ENCODE data around the gene TMEM69.
A peak's percentile ranks its signal among the peaks of the same experiment; 100 is the strongest.
"Not testable (repeated sequence)": the region's sequence is repeated elsewhere in the genome, so short reads cannot be mapped to it uniquely, and the experiment has no call there.

TMEM69 gene

GRCh38 chr1:45687754-45688740, at the start of gene TMEM69:
Gene TMEM69 (plus strand): TSS chr1:45688181. CDS start chr1:45691069, 2,888 bp downstream.
- peak; percentile 78 to 83 for DNase-seq

DNA sequence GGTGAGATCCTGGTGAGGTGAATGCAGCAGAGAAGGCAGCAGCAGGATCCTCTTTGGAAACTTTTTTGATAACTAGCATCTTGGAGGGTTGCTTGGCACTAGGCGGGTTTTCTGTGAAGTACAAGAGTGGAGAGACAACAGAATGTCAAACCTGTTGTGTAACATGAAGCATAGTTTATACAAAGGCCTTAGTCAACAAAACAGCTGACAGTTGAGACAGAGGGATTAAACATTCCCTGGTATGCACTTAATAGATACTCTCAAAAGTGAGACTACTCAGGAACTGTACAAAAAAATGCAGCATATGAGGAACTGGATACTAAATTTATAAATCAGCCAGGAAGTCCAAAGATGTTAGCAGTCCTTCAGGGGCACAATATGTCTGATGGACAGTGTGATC, 47.7 kb upstream of the TMEM69 start:
- no peak for DNase-seq

- no peak for DNase-seq
Observed at GRCh38 chr1:45643321-45643720, 44.7 kb upstream of the TMEM69 start.

GRCh38 chr1:45643978-45644377, 44.0 kb upstream of the TMEM69 start:
- DNase-seq: no peak

DNA sequence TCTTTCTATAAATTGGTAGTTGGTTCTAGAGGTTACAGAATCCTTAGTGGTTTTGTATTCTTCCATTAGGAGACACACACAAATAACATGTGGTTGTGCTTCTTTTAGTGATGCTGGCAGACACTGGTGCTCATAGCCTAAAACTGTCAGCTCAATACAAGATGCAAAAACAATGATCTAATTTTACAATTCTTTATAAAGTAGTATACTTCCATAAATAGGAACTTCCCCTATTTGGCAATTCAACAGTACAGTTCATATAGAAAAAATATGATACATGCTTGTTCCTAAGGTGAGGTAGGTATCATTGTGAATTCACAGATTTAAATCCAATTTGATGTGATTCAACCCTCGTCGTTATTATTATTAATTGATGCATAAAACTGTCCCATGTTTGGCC, 43.3 kb upstream of the TMEM69 start:
- DNase-seq: no peak

DNA sequence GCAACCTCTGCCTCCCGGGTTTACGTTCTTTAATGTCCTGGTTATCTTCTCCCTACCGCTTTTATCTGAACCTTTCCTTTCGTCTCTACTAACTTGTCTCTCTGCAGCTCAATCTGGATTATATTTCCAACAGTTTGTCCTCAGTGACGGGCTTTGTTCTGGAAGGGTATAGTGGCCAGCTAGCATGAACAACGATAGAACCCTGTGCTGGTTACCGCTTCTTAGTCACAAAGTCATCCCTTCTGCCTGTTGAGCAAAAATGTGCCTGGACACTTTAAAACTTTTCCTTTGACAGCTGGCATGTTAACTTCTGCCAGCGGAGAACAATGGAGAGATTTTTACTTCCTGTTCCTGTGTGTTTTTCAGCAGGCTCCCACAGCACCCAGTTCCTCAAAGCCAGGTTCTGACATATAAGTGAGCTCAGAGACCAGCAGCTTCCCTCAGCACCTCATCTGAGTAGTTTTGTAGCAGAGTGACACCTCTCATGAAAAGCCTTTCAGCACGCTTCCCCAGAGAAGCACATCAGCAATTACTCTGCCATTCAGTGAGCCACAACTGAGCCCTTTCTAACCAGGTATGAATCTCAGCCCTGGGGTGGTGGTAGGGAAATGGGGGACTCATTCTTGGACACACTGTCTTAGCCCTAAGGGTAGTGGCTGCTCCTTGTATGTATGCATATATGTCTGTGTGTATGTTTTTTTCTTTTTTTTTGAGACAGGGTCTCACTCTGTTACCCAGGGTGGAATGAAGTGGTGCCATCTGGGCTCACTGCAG, 40.5 kb upstream of the TMEM69 start:
- DNase-seq: no peak

- DNase-seq: peak in 1 of 2 experiments; percentile 10
Observed at GRCh38 chr1:45654540-45655280, 33.3 kb upstream of the TMEM69 start.

DNA sequence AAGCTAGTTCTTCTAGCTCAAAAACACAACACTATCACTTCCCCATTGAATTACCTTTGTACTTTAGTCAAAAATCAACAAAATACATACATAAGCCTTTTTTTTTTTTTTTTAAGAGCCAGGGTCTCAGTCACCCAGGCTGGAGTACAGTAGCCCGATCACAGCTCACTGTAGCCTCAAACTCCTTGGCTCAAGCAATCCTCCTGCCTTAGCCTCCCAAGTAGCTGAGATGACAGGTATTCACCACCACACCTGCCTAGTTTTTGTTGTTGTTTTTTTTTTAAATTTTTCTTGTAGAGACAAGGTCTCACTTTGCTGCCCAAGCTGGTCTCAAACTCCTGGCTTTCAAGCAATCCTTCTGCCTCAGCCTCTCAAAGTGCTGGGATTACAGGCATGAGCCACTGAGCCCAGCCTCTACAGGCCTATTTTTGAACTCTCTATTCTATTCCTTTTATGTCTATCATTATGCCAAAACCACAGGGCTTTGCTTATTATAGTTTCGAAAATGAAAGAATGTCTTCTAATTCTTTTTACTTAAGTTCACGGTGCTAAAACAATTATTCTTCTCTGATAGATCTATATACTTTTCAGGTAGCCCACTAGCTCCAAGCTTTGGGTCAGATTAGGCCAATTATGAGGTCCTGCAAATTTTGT, 31.3 kb upstream of the TMEM69 start:
- no peak for DNase-seq

GRCh38 chr1:45658171-45658570, 29.8 kb upstream of the TMEM69 start:
- no peak for DNase-seq

DNA sequence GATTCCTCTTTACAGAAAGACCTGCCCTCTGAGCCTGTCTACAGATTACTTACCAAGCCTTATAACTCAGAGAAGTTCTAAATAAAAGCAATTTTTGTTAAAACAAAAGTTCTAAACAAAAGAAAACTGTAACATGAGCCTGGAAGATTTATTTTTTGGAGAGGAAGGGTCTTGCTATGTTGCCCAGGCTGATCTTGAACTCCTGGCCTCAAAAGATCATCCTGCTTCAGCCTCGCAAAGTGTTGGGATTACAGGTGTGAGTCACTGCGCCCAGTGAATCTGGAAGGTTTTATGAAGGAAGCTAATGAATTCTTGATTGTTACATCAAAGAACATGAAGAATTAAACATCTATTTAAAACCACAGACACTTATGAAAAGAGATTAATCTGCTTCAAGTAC, 28.8 kb upstream of the TMEM69 start:
- DNase-seq: no peak

- no peak for DNase-seq
Observed at GRCh38 chr1:45660336-45660735, 27.6 kb upstream of the TMEM69 start.

GRCh38 chr1:45666836-45667235, 21.1 kb upstream of the TMEM69 start:
- no peak for DNase-seq

DNA sequence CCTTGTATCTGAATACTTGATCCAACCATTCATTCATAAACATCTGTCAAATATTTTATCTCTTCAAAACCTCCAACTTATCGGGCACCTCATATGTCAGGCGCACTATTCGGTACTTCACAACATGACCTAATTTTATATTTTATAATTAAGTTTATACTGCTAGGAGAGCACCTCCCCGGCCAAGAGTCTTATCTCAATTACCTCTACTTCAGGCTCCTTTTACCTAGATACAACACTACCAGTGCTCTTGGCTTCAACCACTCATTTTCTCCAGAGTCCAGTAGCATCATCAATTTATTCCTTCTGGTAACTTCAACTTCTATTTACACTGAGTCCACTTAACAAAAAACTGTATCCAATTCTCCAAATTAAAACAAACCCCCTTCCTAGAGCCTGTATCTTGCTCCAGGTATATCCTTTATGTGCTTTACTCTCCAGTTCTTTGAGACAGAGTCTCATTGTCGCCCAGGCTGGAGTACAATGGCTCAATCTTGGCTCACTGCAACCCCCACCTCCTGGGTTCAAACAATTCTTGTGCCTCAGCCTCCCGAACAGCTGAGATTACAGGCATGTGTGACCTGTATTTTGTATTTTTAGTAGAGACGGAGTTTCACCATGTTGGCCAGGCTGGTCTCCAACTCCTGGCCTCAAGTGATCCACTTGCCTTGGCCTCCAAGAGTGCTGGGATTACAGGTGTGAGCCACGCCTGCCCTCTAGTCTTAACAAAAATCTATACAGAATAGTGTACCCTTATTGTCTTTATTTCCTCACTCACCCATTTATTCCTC, 20.5 kb upstream of the TMEM69 start:
- DNase-seq: no peak

DNA sequence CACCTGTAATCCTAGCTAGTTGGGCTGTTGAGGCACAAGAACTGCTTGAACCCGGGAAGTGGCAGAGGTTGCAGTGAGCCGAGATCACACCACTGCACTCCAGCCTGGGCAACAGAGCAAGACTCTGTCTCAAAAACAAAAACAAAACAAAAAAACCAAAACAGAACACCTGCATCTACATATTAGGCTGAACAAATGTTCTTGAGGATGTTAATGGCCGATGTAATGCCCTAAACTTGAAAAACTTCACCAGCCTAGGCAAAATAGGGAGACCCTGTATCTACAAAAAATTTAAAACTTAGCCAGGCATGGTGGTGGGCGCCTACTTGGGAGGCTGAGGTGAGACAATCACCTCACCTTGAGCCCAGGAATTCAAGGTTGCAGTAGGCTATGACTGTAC, 19.5 kb upstream of the TMEM69 start:
- no peak for DNase-seq

- no peak for DNase-seq
Observed at GRCh38 chr1:45669379-45669778, 18.6 kb upstream of the TMEM69 start.

GRCh38 chr1:45669859-45670655, 17.9 kb upstream of the TMEM69 start:
- no peak for DNase-seq

- DNase-seq: no peak
Observed at GRCh38 chr1:45673956-45674355, 14.0 kb upstream of the TMEM69 start.

- DNase-seq: no peak
Observed at GRCh38 chr1:45674478-45674877, 13.5 kb upstream of the TMEM69 start.

GRCh38 chr1:45676553-45676952, 11.4 kb upstream of the TMEM69 start:
- not testable (repeated sequence) for DNase-seq

- DNase-seq: no peak
Observed at GRCh38 chr1:45677751-45678245, 10.2 kb upstream of the TMEM69 start.

DNA sequence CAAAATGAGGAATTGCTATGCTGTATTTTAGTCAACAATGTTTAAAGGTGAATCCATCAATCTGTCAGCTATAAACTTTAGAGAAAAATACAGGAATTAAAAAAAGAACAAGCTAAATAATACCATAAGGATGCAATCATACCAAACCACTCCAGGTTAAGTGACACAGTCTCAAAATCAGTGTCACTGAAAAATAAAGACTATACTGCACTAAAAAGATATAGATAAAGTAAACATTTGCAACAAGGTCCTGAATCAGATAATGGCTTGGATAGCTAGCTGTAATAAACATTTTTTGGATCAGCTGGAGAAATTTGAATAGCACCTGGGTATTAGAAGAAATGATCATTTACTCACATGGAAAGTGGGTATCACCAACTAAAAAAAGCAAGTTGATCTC, 9.5 kb upstream of the TMEM69 start:
- DNase-seq: no peak

Data from activated CD4-positive, alpha-beta T cell treated with anti-CD3 and anti-CD28 coated beads, Interleukin-2, amount 50 U/mL, for 48 hours (primary cell).